PC-9 (cell line): Measurements from ENCODE around the gene MEI4. TPM values are rescaled to one million over a fixed set of nuclear protein-coding genes. Genes with fewer than 3 reads are reported as not detected.

Experiments
- Bru-seq: library from RNA; stranded (reverse); fragments of 400-500 nt; gene quantifications from one replicate; lab custom pipeline; 2021; lab: Mats Ljungman, UMichigan
- BruChase-seq, 2 experiments: library from RNA; stranded (reverse); fragments of 400-500 nt; gene quantifications; one replicate each; lab custom pipeline; 2021; lab: Mats Ljungman, UMichigan
- BruUV-seq: library from RNA; stranded (reverse); fragments of 400-500 nt; replicated peaks from 2 replicates; lab custom pipeline; 2021; lab: Mats Ljungman, UMichigan
- CTCF ChIA-PET: fragments of 300-600 bp; sonication (Branson Sonifier 250); formaldehyde crosslinking; loops from one replicate; lab custom pipeline; 2022; ENCODE audit warnings: antibody characterized with exemption; lab: Charles Lee
- POLR2A ChIA-PET: fragments of 300-600 bp; sonication (Branson Sonifier 250); formaldehyde crosslinking; loops from one replicate; lab custom pipeline; 2022; ENCODE audit warnings: antibody characterized with exemption; ENCODE audit not compliant: unreplicated experiment; lab: Charles Lee
- DNase-seq, 2 experiments: peaks; one replicate each; pipeline versions ENCODE4 v3.0.0 to v3.0.0-alpha.2; 2015 to 2022; ENCODE audit warnings: mixed read lengths in 1 of 2
- H2AFZ ChIP-seq: fragments of 200-600 bp; sonication (generic); 2 replicates; pipeline ENCODE4 v1.8.1; 2017; ENCODE audit warnings: antibody characterized with exemption
- H3F3A ChIP-seq: fragments of 200-600 bp; sonication (generic); 2 replicates; pipeline ENCODE4 v1.8.1; 2017; ENCODE audit warnings: antibody characterized with exemption, mild to moderate bottlenecking, low read depth; ENCODE audit not compliant: insufficient read depth
- H3K27ac ChIP-seq: fragments of 200-600 bp; sonication (generic); 2 replicates; pipeline ENCODE4 v1.6.1; 2016; ENCODE audit warnings: mixed run types
- H3K27me3 ChIP-seq: fragments of 200-600 bp; sonication (generic); 2 replicates; pipeline ENCODE4 v1.6.1; 2016; ENCODE audit warnings: low read depth, mixed run types; ENCODE audit not compliant: insufficient read depth
- H3K36me3 ChIP-seq: fragments of 200-600 bp; sonication (generic); 2 replicates; pipeline ENCODE4 v1.6.1; 2016; ENCODE audit warnings: low read depth, mixed run types
- H3K4me1 ChIP-seq: fragments of 200-600 bp; sonication (generic); replicated peaks from 2 replicates; pipeline ENCODE4 v1.6.1; 2016; ENCODE audit warnings: mixed run types; ENCODE audit not compliant: insufficient read depth
- H3K4me2 ChIP-seq: fragments of 200-600 bp; sonication (generic); 2 replicates; pipeline ENCODE4 v1.6.1; 2017; ENCODE audit warnings: mixed run types
- H3K4me3 ChIP-seq: fragments of 200-600 bp; sonication (generic); 2 replicates; pipeline ENCODE4 v1.6.1; 2016; ENCODE audit warnings: mixed run types
- H3K79me2 ChIP-seq: fragments of 200-600 bp; sonication (generic); 2 replicates; pipeline ENCODE4 v1.6.1; 2017; ENCODE audit warnings: low read depth, mixed run types
- H3K9me2 ChIP-seq: fragments of 200-600 bp; sonication (generic); 2 replicates; pipeline ENCODE4 v1.8.1; 2017; ENCODE audit warnings: mild to moderate bottlenecking; ENCODE audit not compliant: insufficient read depth
- H3K9me3 ChIP-seq: fragments of 200-600 bp; sonication (generic); 2 replicates; pipeline ENCODE4 v1.8.1; 2016; ENCODE audit warnings: low read depth; ENCODE audit not compliant: insufficient read depth
- H4K20me1 ChIP-seq: fragments of 200-600 bp; sonication (generic); 2 replicates; pipeline ENCODE4 v1.8.1; 2017; ENCODE audit not compliant: insufficient read depth
- EZH2 ChIP-seq: fragments of 200-600 bp; sonication (generic); IDR thresholded peaks from 2 replicates; pipeline ENCODE4 v1.8.0; 2017; ENCODE audit warnings: antibody characterized with exemption, low read depth
- intact Hi-C: fragments of 100-400 bp; cut with micrococcal nuclease; formaldehyde crosslinking; loops from one replicate; pipeline ENCODE4 v1.10.0; 2022; ENCODE audit not compliant: unreplicated experiment
- long read RNA-seq: library from polyadenylated mRNA; stranded (forward); transcript quantifications from one replicate; pipeline ENCODE4 v2.0.0, GENCODE V29; 2022
- total RNA-seq: library from RNA; stranded (reverse); gene quantifications from 2 replicates; pipeline ENCODE4 v1.2.3, GENCODE V29; 2021
- TF ChIP-seq, protein P1 (sequence below): fragments of 200-600 bp; sonication (generic); conservative IDR thresholded peaks from 2 replicates; pipeline ENCODE4 v1.6.1; 2017; ENCODE audit warnings: mixed run types, antibody characterized with exemption, mild to moderate bottlenecking, moderate library complexity

The MEI4 gene, protein sequence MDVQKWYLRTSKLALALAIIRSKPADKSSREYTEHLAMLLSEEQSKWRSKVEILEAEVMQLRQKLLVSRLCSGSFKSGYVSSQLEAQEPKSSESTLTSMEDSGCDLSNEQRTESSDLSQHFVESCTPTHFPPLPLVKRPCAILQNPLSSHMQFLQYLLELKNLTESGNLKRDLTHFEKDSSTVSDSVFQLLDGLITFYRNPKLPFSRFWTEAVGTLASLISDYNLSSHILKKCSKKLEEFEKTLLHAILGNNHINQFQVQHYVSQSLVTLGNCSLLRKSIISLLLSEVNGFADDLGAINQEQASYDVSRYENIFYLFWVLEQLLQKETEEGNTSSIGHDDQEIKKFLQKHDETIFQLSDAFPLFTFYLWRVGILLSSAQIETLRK
- total RNA-seq (not detected in 2 replicates), Bru-seq, nascent RNA (percentile 1 among the genes with signal in this experiment), BruChase-seq, experiment 1, labeled RNA remaining after a 2-hour chase (percentile 1 among the genes with signal in this experiment), BruChase-seq, experiment 2, labeled RNA remaining after a 6-hour chase (percentile 1 among the genes with signal in this experiment)
- long read RNA-seq, partial matches to known transcripts: 0 of 1 reads
- long read RNA-seq, other reads (novel, unspliced or antisense): 1 of 1 reads

DNA sequence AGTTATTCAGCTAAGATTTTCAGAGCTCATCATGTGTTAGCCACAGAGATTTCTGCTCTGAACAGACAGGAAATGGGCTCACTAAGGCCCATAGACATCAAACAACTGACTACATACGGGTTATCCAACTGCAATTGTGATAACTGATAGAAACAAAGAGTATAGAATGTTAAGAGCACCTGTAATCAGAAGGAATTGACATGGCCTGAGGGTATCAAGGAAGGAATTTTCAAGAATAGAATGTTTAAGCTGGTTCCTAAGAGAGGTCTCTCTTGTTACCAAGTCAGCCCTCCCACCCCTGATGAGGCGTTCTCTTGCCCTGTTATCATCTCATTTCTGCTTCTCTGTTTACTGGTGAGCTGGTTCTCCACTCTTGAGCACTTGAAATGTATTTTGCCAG lies at the start of gene MEI4:
TSS of gene MEI4 (plus strand) at position 301 of the 400 bp plus-strand sequence. CDS start 37,633 bp downstream, outside the sequence.
- Histone ChIP-seq H3K4me2 (no peak within 1 kb of the TSS), H2AFZ (no peak within 1 kb of the TSS), H3K36me3 (no peaks in the 10 kb centered on the region), H3K79me2 (no peaks in the 10 kb centered on the region), H3K4me3 (no peak within 1 kb of the TSS), H3F3A (no peaks in the 10 kb centered on the region), H3K4me1 (no peaks in the 10 kb centered on the region), H4K20me1 (no peaks in the 10 kb centered on the region), H3K27ac (no peak within 1 kb of the TSS), H3K27me3 (no peaks in the 10 kb centered on the region), H3K9me3 (no peaks in the 10 kb centered on the region), H3K9me2 (no peaks in the 10 kb centered on the region)
- BruUV-seq: no TSS peak
- ChIA-PET CTCF (no interaction called here), POLR2A (no interaction called here)
- TF ChIP-seq EZH2: no peak
- TF ChIP-seq, protein P1, sequence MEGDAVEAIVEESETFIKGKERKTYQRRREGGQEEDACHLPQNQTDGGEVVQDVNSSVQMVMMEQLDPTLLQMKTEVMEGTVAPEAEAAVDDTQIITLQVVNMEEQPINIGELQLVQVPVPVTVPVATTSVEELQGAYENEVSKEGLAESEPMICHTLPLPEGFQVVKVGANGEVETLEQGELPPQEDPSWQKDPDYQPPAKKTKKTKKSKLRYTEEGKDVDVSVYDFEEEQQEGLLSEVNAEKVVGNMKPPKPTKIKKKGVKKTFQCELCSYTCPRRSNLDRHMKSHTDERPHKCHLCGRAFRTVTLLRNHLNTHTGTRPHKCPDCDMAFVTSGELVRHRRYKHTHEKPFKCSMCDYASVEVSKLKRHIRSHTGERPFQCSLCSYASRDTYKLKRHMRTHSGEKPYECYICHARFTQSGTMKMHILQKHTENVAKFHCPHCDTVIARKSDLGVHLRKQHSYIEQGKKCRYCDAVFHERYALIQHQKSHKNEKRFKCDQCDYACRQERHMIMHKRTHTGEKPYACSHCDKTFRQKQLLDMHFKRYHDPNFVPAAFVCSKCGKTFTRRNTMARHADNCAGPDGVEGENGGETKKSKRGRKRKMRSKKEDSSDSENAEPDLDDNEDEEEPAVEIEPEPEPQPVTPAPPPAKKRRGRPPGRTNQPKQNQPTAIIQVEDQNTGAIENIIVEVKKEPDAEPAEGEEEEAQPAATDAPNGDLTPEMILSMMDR: no peak
- DNase-seq: no peak
- intact Hi-C loops: no loop called here

DNA sequence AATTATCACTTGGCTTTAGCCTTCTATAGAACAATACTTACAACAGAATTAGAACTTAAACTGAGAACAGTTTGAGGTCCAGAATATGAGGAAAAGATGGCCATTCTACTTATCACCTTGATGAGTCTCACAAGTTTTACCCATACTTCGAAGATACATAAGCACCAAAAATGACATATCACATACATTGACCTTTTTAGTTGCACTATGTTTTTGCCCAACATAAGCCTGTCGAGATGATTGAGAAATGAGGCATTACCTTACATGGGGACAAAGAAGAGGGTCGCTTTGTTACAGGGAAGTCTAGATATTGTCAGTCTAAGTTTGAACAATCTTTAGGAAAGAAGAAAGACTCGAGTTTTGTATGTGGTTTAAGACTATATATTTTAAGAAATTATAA lies 48.4 kb upstream of the MEI4 start:
- Histone ChIP-seq H2AFZ (no peak overlapping the region), H4K20me1 (no peaks in the 10 kb centered on the region), H3K9me2 (no peaks in the 10 kb centered on the region), H3K4me3 (no peak overlapping the region), H3F3A (no peaks in the 10 kb centered on the region), H3K4me2 (no peak overlapping the region), H3K9me3 (no peaks in the 10 kb centered on the region), H3K27ac (no peak overlapping the region), H3K36me3 (no peaks in the 10 kb centered on the region), H3K79me2 (no peaks in the 10 kb centered on the region), H3K4me1 (no peaks in the 10 kb centered on the region), H3K27me3 (no peaks in the 10 kb centered on the region)
- DNase-seq: no peak
- POLR2A ChIA-PET: no interaction called here
- TF ChIP-seq, protein P1: no peak
- no peak for TF ChIP-seq EZH2
- intact Hi-C loops: no loop called here
- CTCF ChIA-PET: no interaction called here
- no TSS peak for BruUV-seq

DNA sequence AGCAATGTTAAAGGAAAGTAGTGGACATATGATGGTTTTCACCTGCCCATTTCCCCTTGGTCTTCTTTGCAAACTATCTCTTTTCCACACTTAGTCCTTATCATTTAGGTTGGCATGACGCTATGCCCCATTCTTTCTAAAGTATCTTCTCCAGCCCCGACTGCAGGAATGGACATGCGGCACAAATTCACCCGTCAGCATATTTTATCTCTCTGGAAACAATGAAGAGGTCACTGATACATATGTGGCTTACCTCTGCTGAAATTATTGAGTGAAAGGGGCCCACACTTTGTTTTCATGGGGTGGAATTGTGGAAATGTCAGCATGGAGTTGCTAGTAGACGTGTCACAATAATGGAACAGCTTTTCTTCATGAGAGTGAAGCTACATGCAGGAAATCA lies 45.8 kb upstream of the MEI4 start:
- BruUV-seq: no TSS peak
- H3K27me3 ChIP-seq: no peaks in the 10 kb centered on the region
- no peaks in the 10 kb centered on the region for H3K4me1 ChIP-seq
- H3K9me2 ChIP-seq: no peaks in the 10 kb centered on the region
- no peaks in the 10 kb centered on the region for H3K9me3 ChIP-seq
- TF ChIP-seq EZH2: no peak
- TF ChIP-seq, protein P1: no peak
- no peaks in the 10 kb centered on the region for H3F3A ChIP-seq
- CTCF ChIA-PET: no interaction called here
- no peaks in the 10 kb centered on the region for H3K36me3 ChIP-seq
- H3K4me3 ChIP-seq: no peak overlapping the region
- H3K79me2 ChIP-seq: no peaks in the 10 kb centered on the region
- no peak overlapping the region for H3K27ac ChIP-seq
- POLR2A ChIA-PET: no interaction called here
- no peaks in the 10 kb centered on the region for H4K20me1 ChIP-seq
- no peak overlapping the region for H2AFZ ChIP-seq
- no peak overlapping the region for H3K4me2 ChIP-seq
- intact Hi-C loops: no loop called here
- DNase-seq: no peak
